ENCODE measurements around the gene PCDHB1. TPM values are rescaled to one million over a fixed set of nuclear protein-coding genes. Genes with fewer than 3 reads are reported as not detected.

The PCDHB1 gene
- total RNA-seq, 1 experiment from 2014 or later: not detected

DNA sequence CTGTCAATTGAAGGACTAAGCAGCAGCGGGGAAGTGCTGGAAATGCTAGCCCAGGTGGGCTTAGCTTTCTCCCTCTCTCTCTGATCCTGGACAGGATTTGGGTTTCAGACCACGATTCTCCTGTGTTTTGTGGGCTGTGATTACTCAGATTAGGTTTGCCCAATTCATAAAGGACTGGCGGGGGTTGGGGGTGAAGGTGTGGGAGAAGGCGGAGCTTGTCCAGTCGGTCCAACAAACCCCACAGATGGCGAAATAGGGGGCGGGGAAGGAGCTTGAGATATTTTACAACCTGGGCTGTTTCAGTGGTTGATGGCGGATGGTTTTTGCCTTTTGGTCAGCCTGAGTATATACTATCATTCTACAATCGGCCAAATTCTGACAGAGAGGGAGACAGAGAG is 49.7 kb upstream of the PCDHB1 start (continued):
- TF ChIP-seq, protein P1, sequence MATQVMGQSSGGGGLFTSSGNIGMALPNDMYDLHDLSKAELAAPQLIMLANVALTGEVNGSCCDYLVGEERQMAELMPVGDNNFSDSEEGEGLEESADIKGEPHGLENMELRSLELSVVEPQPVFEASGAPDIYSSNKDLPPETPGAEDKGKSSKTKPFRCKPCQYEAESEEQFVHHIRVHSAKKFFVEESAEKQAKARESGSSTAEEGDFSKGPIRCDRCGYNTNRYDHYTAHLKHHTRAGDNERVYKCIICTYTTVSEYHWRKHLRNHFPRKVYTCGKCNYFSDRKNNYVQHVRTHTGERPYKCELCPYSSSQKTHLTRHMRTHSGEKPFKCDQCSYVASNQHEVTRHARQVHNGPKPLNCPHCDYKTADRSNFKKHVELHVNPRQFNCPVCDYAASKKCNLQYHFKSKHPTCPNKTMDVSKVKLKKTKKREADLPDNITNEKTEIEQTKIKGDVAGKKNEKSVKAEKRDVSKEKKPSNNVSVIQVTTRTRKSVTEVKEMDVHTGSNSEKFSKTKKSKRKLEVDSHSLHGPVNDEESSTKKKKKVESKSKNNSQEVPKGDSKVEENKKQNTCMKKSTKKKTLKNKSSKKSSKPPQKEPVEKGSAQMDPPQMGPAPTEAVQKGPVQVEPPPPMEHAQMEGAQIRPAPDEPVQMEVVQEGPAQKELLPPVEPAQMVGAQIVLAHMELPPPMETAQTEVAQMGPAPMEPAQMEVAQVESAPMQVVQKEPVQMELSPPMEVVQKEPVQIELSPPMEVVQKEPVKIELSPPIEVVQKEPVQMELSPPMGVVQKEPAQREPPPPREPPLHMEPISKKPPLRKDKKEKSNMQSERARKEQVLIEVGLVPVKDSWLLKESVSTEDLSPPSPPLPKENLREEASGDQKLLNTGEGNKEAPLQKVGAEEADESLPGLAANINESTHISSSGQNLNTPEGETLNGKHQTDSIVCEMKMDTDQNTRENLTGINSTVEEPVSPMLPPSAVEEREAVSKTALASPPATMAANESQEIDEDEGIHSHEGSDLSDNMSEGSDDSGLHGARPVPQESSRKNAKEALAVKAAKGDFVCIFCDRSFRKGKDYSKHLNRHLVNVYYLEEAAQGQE (IDR thresholded peaks at IDR 0.05; ENCODE audit: low read depth): no peak
- TF ChIP-seq FOSL1 (IDR thresholded peaks at IDR 0.05; ENCODE audit: low read depth): 0 out of 2 replicates have a peak, but pooled peaks have one; percentile 9
- TF ChIP-seq EZH2 (IDR thresholded peaks at IDR 0.05): no peak
- TF ChIP-seq POLR2AphosphoS5 (IDR thresholded peaks at IDR 0.05; ENCODE audit: low read depth, low read length): peak; percentile 35; the same call in 1 of the 2 replicates
- TF ChIP-seq, protein P2, sequence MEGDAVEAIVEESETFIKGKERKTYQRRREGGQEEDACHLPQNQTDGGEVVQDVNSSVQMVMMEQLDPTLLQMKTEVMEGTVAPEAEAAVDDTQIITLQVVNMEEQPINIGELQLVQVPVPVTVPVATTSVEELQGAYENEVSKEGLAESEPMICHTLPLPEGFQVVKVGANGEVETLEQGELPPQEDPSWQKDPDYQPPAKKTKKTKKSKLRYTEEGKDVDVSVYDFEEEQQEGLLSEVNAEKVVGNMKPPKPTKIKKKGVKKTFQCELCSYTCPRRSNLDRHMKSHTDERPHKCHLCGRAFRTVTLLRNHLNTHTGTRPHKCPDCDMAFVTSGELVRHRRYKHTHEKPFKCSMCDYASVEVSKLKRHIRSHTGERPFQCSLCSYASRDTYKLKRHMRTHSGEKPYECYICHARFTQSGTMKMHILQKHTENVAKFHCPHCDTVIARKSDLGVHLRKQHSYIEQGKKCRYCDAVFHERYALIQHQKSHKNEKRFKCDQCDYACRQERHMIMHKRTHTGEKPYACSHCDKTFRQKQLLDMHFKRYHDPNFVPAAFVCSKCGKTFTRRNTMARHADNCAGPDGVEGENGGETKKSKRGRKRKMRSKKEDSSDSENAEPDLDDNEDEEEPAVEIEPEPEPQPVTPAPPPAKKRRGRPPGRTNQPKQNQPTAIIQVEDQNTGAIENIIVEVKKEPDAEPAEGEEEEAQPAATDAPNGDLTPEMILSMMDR (IDR thresholded peaks at IDR 0.05 in 2 of 3, conservative IDR thresholded peaks at IDR 0.05 in 1 of 3; ENCODE audit: borderline replicate concordance in 1 of 3, insufficient read depth in 1 of 3, low read depth in 2 of 3, low read length in 2 of 3): no peak

DNA sequence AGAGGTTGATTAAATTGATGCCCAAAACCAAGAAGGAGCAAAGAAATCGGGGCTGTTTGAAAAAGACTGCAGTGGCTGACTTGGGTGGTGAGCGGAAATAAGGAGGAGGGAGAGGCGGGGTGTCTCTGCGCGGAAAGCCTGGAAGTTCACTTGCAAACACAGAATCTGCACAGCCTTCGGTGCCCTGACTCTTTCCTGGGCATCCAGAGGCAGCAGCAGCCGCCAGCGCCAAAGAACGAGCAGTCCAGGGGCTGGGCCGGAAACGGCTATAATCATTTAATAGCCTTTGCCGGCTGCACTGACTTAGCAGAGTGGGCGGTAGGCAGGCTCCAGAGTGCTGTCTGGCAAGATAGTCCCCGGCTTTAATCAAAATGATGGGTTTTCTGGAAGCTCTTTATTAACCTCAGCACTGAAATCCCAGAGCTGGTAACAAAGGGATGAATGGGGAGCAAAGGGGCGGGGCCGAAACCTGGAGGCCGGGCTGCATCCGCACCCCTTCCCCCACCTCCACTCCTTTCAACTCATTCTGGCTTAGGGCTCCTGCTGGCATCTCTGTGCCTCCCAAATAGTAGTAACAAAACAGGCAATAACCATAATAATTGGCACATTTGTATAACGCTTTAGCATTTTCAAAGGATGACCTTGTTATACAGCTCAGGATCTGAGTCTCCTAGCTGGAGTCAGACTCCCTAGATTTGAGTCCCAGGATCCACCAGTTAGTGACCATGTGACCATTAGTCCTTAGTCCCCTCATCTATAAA is 49.1 kb upstream of the PCDHB1 start:
- Histone ChIP-seq H3K9me3 (ENCODE audit: control insufficient read depth in 1 of 2, insufficient read depth in 1 of 2, low read depth in 1 of 2, low read length in 2 of 2) (no peaks in the 10 kb centered on the region), H3K27me3 (ENCODE audit: insufficient read depth, low read length) (no peaks in the 10 kb centered on the region), H3K9ac (ENCODE audit: low read length) (peak overlapping the region; percentile 42), H3K27ac (ENCODE audit: low read depth, low read length) (peak overlapping the region; percentile 74), H3K36me3 (ENCODE audit: control insufficient read depth in 1 of 2, insufficient read depth in 2 of 2, low read length in 2 of 2) (no peaks in the 10 kb centered on the region), H3K4me2 (ENCODE audit: low read length) (peak overlapping the region; percentile 85), H3K4me1 (ENCODE audit: control insufficient read depth in 1 of 2, insufficient read depth in 2 of 2, low read length in 2 of 2) (peaks cover 38 to 44% of the 10 kb centered on the region in 2 experiments), H3K79me2 (ENCODE audit: insufficient read depth, low read length) (no peaks in the 10 kb centered on the region), H3K4me3 (replicated peaks in 1 of 2; ENCODE audit: low read depth in 1 of 2, low read length in 2 of 2) (peak overlapping the region; percentile 43 to 59), H2AFZ (ENCODE audit: low read depth, low read length, poor library complexity, severe bottlenecking) (peak overlapping the region; percentile 89), H3K9me2 (ENCODE audit: insufficient read depth) (no peaks in the 10 kb centered on the region; the same call in 1 of the 2 replicates), H4K20me1 (ENCODE audit: insufficient read depth) (no peaks in the 10 kb centered on the region)
- TF ChIP-seq SRF (IDR thresholded peaks at IDR 0.05; ENCODE audit: low read depth): no peak
- TF ChIP-seq EGR1 (IDR thresholded peaks at IDR 0.05; ENCODE audit: low read depth): peak; percentile 73; the same call in 1 of the 2 replicates
- no peak for TF ChIP-seq ZFX (IDR thresholded peaks at IDR 0.05)
- TF ChIP-seq FOSL1 (IDR thresholded peaks at IDR 0.05; ENCODE audit: low read depth): 0 out of 2 replicates have a peak, but pooled peaks have one; percentile 2
- TF ChIP-seq JUND (IDR thresholded peaks at IDR 0.05): no peak
- TF ChIP-seq POLR2A (IDR thresholded peaks at IDR 0.05; ENCODE audit: borderline replicate concordance, extremely low read depth, insufficient read depth, insufficient read length): peak; percentile 19
- TF ChIP-seq SIN3A (IDR thresholded peaks at IDR 0.05; ENCODE audit: low read depth): no peak; the same call in 1 of the 2 replicates
- no peak for TF ChIP-seq RAD21 (IDR thresholded peaks at IDR 0.05; ENCODE audit: low read depth)
- no peak for TF ChIP-seq CBX3 (IDR thresholded peaks at IDR 0.05; ENCODE audit: low read depth)
- no peak for TF ChIP-seq ZNF274 (IDR thresholded peaks at IDR 0.05; ENCODE audit: low read depth, low read length)
- TF ChIP-seq, protein P3, sequence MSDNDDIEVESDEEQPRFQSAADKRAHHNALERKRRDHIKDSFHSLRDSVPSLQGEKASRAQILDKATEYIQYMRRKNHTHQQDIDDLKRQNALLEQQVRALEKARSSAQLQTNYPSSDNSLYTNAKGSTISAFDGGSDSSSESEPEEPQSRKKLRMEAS (IDR thresholded peaks at IDR 0.05): peak; percentile 18; the same call in 1 of the 2 replicates
- peak; percentile 6 for TF ChIP-seq TCF7L2 (IDR thresholded peaks at IDR 0.05; ENCODE audit: borderline replicate concordance, extremely low read depth, insufficient read depth, insufficient read length)
- TSS peak; percentile 80 for BruUV-seq (replicated peaks)
- intact Hi-C loops (cut with micrococcal nuclease): loop anchor here (10.0 kb wide), 1 partner anchor 277 kb away; no protein-coding TSS in a partner anchor
- DNase-seq (ENCODE audit: low read depth, low spot score): peak; percentile 31
- ATAC-seq: peak; percentile 57
- ChIA-PET RAD21 (ENCODE audit: low non-redundant PET in 1 of 2, low total read pairs in 2 of 2, uncharacterized antibody in 2 of 2, unreplicated experiment in 2 of 2) (no interaction called here), CTCF (interaction anchor here (1.0 to 2.9 kb wide), 3 partner anchors 38 to 76 kb away, joined by 3 to 13 read pairs (median 4); partner anchors contain the start of gene PCDHAC1), POLR2A (interaction anchor here (1.0 kb wide), 2 partner anchors 15 to 282 kb away, joined by 3 read pairs; no protein-coding TSS in a partner anchor)
